ENCODE data around the gene KRT23. TPM values are rescaled to one million over a fixed set of nuclear protein-coding genes. Genes with fewer than 3 reads are reported as not detected.

KRT23 gene
- total and polyA plus RNA-seq, 2 of the 13 experiments (the other 11 are each of a cell fraction or from before 2014, with no cell fraction given), result 24.7 to 51.1 TPM

DNA sequence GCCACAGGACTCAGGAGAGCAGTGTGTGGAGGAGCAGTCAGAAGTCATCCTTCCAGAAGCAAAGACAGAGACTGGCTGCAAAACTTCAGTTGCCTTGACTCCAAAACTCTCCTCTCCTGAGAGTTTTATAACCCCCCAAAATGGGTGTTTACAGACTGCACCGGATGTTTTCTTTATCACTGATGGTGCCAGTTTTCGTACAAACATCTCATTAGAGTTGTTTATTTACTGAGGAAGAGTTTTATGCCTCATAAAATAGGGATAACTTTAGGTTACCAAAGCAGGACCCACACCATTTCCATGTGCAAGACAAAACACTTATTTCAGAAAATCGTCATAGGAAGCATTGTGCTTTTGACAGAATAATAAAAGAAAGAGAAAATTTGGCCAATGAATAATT is 46.8 kb upstream of the KRT23 start, which contains the start of gene KRT40:
Gene KRT40, minus strand, starts transcription at position 101 of the 400 bp plus-strand sequence. Its CDS starts 53 bp downstream, at position 48.
- H3K27me3 ChIP-seq (ENCODE audit: control insufficient read depth in 1 of 2, insufficient read depth in 2 of 2, low read length in 2 of 2), result no peaks in the 10 kb centered on the region
- no peak within 1 kb of the TSS for H3K4me3 ChIP-seq (replicated peaks in 1 of 3; ENCODE audit: insufficient read depth in 1 of 3, low read depth in 2 of 3, low read length in 3 of 3)
- BruUV-seq (replicated peaks), result no TSS peak
- no peak within 1 kb of the TSS for H3K4me2 ChIP-seq (ENCODE audit: low read depth, low read length)
- peaks cover 15% of the 10 kb centered on the region for H3K4me1 ChIP-seq (ENCODE audit: insufficient read depth, low read length)
- CTCF ChIA-PET (ENCODE audit: low intra/inter-chr PET ratio, low total read pairs), result no interaction called here
- no peak for FAIRE-seq
- H3K27ac ChIP-seq (ENCODE audit: extremely low read length, insufficient read depth, low read length), result no peak within 1 kb of the TSS
- 52% methylated on average over 3 of the region's 3 CpGs for WGBS (ENCODE audit: low lambda C conversion rate)
- POLR2A ChIA-PET, result no interaction called here
- no peaks in the 10 kb centered on the region for H3K9me3 ChIP-seq (ENCODE audit: low read length)
- no peak for DNase-seq (ENCODE audit: low spot score)
- H3K36me3 ChIP-seq (replicated peaks in 1 of 2; ENCODE audit: control insufficient read depth in 1 of 2, insufficient read depth in 2 of 2, low read length in 2 of 2), result no peaks in the 10 kb centered on the region
- no peak within 1 kb of the TSS for H3K9ac ChIP-seq (ENCODE audit: insufficient read depth, low read depth, low read length)
- no peaks in the 10 kb centered on the region for H3K79me2 ChIP-seq (ENCODE audit: insufficient read depth, low read length)
- H4K20me1 ChIP-seq (ENCODE audit: insufficient read depth, low read length), result no peaks in the 10 kb centered on the region
- no peak for ATAC-seq
- in situ Hi-C loops (cut with HindIII; ENCODE audit: extremely low pct_ligation_motif_present, low pct_unique_long_range_greater_than_20kb) (no loop called here), intact Hi-C loops (cut with micrococcal nuclease; ENCODE audit: unreplicated experiment) (no loop called here)
- no peak within 1 kb of the TSS for H2AFZ ChIP-seq (ENCODE audit: low read length)
- TF ChIP-seq RFX1 (IDR thresholded peaks at IDR 0.05), result no peak
- TF ChIP-seq NR2F1 (CRISPR knock-in tag; IDR thresholded peaks at IDR 0.05), result no peak
- TF ChIP-seq KIAA2018 (CRISPR knock-in tag; IDR thresholded peaks at IDR 0.05; ENCODE audit: borderline replicate concordance), result no peak
- TF ChIP-seq PAWR (CRISPR knock-in tag; IDR thresholded peaks at IDR 0.05; ENCODE audit: borderline replicate concordance), result no peak
- TF ChIP-seq PLSCR1 (CRISPR knock-in tag; IDR thresholded peaks at IDR 0.05; ENCODE audit: borderline replicate concordance), result no peak
- no peak for TF ChIP-seq ZNF816 (CRISPR knock-in tag; IDR thresholded peaks at IDR 0.05; ENCODE audit: borderline replicate concordance)
- no peak for TF ChIP-seq LRRFIP1 (CRISPR knock-in tag; conservative IDR thresholded peaks at IDR 0.05)
- no peak for TF ChIP-seq ZKSCAN5 (CRISPR knock-in tag; IDR thresholded peaks at IDR 0.05)
- no peak for TF ChIP-seq ONECUT2 (CRISPR knock-in tag; IDR thresholded peaks at IDR 0.05)
- TF ChIP-seq ZNF710 (CRISPR knock-in tag; IDR thresholded peaks at IDR 0.05; ENCODE audit: borderline replicate concordance), result no peak
- TF ChIP-seq TBL1XR1 (IDR thresholded peaks at IDR 0.05; ENCODE audit: borderline replicate concordance, low read length, partially characterized antibody), result no peak
